Endothelial cell of umbilical vein (primary cell): ENCODE data around the gene MYO1H.

Source experiments
- EZH2 ChIP-seq: IDR thresholded peaks from 2 replicates; pipeline ENCODE4 v1.6.1; 2012; ENCODE audit warnings: borderline replicate concordance, low read depth, mild to moderate bottlenecking, moderate library complexity, low read length, inconsistent platforms; ENCODE audit not compliant: severe bottlenecking
- GATA2 ChIP-seq: IDR thresholded peaks from 2 replicates; pipeline ENCODE4 v1.7.0; 2011; ENCODE audit warnings: low read depth, mild to moderate bottlenecking, moderate library complexity, mixed read lengths, low read length; ENCODE audit not compliant: insufficient read length, insufficient read depth
- JUN ChIP-seq: IDR thresholded peaks from 2 replicates; pipeline ENCODE4 v1.6.1; 2011; ENCODE audit warnings: borderline replicate concordance, low read depth; ENCODE audit not compliant: insufficient read length, insufficient read depth
- POLR2A ChIP-seq: IDR thresholded peaks from 2 replicates; pipeline ENCODE4 v1.6.1; 2012; ENCODE audit warnings: low read depth, mild to moderate bottlenecking, control low read depth, low read length
- POLR2AphosphoS5 ChIP-seq: IDR thresholded peaks from 2 replicates; pipeline ENCODE4 v1.6.1; 2012; ENCODE audit warnings: low read depth, mild to moderate bottlenecking, control low read depth, low read length, moderate library complexity; ENCODE audit not compliant: insufficient read depth
- TF ChIP-seq, protein P1 (sequence below), 2 donors: IDR thresholded peaks; 1 replicate in 1 of 2; 2 replicates in 1 of 2; pipeline ENCODE4 v1.5.1; 2011; ENCODE audit warnings: low read length in 2 of 2, mild to moderate bottlenecking in 2 of 2, moderate library complexity in 2 of 2, control low read depth in 1 of 2, inconsistent platforms in 1 of 2, low read depth in 1 of 2; ENCODE audit not compliant: insufficient read depth in 1 of 2; ENCODE audit errors: extremely low read depth in 1 of 2

DNA sequence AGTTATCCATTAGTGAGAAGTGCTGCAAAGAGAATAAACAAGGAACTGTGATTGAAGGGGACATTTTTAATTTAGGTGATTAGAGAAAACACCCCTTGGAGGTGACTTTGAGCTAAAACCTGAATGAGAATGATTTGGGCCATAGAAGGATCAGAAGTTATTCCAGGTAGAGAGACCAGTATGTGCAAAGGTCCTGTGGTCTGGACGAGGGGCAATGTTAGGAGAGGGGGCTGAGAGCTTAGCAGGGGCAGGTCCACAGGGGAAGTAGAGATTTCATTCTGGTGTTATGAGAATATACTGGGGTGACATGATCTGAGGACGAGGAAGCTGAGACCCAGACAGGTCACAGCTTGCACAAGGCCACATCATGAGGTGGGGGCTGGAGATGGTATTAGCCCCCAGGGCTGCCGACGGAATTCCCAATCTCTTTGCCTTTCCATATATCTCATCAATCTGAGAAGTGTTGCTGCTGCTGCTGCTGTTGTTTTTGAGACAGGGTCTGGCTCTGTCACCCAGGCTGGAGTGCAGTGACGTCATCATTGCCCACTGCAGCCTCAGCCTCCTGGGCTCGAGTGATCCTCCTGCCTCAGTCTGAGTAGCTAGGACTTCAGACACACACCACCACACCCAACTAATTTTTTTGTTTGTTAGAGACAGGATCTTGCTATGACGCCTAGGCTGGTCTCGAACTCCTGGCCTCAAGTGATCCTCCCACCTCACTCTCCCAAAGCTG, 73.8 kb downstream of the MYO1H start:
- TF ChIP-seq, protein P1, sequence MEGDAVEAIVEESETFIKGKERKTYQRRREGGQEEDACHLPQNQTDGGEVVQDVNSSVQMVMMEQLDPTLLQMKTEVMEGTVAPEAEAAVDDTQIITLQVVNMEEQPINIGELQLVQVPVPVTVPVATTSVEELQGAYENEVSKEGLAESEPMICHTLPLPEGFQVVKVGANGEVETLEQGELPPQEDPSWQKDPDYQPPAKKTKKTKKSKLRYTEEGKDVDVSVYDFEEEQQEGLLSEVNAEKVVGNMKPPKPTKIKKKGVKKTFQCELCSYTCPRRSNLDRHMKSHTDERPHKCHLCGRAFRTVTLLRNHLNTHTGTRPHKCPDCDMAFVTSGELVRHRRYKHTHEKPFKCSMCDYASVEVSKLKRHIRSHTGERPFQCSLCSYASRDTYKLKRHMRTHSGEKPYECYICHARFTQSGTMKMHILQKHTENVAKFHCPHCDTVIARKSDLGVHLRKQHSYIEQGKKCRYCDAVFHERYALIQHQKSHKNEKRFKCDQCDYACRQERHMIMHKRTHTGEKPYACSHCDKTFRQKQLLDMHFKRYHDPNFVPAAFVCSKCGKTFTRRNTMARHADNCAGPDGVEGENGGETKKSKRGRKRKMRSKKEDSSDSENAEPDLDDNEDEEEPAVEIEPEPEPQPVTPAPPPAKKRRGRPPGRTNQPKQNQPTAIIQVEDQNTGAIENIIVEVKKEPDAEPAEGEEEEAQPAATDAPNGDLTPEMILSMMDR (IDR thresholded peaks at IDR 0.05; ENCODE audit: extremely low read depth in 1 of 2, insufficient read depth in 1 of 2, low read depth in 1 of 2, low read length in 2 of 2), result no peak
- TF ChIP-seq JUN (no peak), POLR2AphosphoS5 (no peak), GATA2 (no peak), POLR2A (no peak), EZH2 (no peak)
